Measurements from ENCODE around the gene ZNF343.

ZNF343 gene

DNA sequence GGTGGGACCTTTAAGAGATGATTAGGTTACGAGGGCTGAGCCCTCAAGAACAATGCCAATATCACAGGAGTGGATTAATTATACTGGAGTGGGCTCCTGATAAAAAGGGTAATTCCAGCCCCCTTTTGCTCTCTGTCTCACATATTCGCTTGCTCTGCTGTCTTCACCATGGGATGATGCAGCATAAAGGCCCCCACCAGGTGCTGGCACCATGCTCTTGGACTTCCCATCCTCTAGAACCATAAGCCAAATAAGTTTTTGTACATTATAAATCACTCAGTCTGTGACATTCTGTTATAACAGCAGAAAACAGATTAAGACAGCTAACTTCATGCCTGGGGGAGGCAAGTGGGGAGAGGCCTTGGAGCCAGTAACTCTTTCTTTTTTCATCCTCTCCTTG, 28.3 kb downstream of the ZNF343 start:
- Histone ChIP-seq H3K4me2 (ENCODE audit: low read length) (no peak overlapping the region), H3K9me2 (ENCODE audit: low read depth, low read length) (no peaks in the 10 kb centered on the region), H3K4me3 (ENCODE audit: low read depth, low read length, poor library complexity, severe bottlenecking) (no peak overlapping the region), H3K27me3 (ENCODE audit: insufficient read depth, low read length) (no peaks in the 10 kb centered on the region), H3K9me3 (ENCODE audit: low read length) (peaks cover 9% of the 10 kb centered on the region; the same call in 1 of the 2 replicates), H3K9ac (ENCODE audit: low read length) (no peak overlapping the region), H2AFZ (ENCODE audit: low read length) (no peak overlapping the region), H3F3A (ENCODE audit: insufficient read depth, low read length) (no peaks in the 10 kb centered on the region), H3K4me1 (ENCODE audit: insufficient read depth, low read length, severe bottlenecking) (no peaks in the 10 kb centered on the region), H4K20me1 (ENCODE audit: insufficient read depth, low read length) (no peaks in the 10 kb centered on the region), H3K79me2 (ENCODE audit: insufficient read depth, low read length) (no peaks in the 10 kb centered on the region), H3K36me3 (ENCODE audit: insufficient read depth, low read length) (peaks cover 64% of the 10 kb centered on the region), H3K27ac (ENCODE audit: low read depth, low read length, poor library complexity, severe bottlenecking) (no peak overlapping the region)
- TF ChIP-seq EZH2 (IDR thresholded peaks at IDR 0.05; ENCODE audit: borderline replicate concordance, low read length): no peak
- TF ChIP-seq CTCF (IDR thresholded peaks at IDR 0.05; ENCODE audit: low read length): no peak

DNA sequence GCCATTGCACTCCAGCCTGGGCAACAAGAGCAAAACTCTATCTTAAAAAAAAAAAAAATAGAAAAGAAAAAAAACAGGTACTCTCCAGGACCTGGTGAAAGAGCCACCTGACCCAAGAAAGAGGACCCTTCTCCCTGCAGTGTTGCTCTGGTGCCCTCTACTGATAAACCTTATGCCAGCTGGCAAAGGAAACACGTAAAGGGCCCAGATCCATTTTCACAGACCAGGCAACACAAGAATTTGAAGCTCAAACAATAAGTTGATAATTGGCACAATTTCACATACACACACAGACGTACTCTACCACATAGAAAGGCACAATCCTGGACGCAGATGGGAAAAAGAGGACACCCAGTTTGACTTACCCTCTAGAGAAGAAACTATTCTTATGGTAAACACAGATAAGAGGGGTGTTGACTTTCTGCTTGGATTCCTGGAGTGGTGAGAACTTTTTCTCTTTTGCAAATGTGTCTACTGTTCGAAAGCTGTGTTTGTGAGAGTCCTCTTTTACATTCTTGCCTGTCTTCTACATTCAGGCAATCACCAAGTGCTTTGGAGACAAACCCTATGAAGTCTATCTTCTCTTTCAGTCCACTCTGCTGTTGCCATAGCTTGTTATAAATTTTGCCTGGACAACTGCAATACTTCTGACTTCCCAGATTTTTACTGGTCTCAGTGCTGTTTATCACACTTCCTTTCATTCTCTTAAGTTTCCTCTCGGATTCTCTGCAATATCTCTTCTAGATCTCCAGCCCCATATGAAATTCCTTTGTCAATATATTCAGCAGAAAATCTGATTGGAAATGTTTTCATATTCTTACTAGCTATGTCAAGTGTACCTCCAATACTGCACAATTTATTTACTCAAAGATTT, 31.7 kb downstream of the ZNF343 start:
- H3K27me3 ChIP-seq (ENCODE audit: insufficient read depth, low read length): no peaks in the 10 kb centered on the region
- no peak overlapping the region for H3K4me2 ChIP-seq (ENCODE audit: low read length)
- no peaks in the 10 kb centered on the region for H4K20me1 ChIP-seq (ENCODE audit: insufficient read depth, low read length)
- no peaks in the 10 kb centered on the region for H3K4me1 ChIP-seq (ENCODE audit: insufficient read depth, low read length, severe bottlenecking)
- H3K4me3 ChIP-seq (ENCODE audit: low read depth, low read length, poor library complexity, severe bottlenecking): no peak overlapping the region
- no peaks in the 10 kb centered on the region for H3K79me2 ChIP-seq (ENCODE audit: insufficient read depth, low read length)
- H3K36me3 ChIP-seq (ENCODE audit: insufficient read depth, low read length): peaks cover 35% of the 10 kb centered on the region
- H3K27ac ChIP-seq (ENCODE audit: low read depth, low read length, poor library complexity, severe bottlenecking): no peak overlapping the region
- H3K9me2 ChIP-seq (ENCODE audit: low read depth, low read length): no peaks in the 10 kb centered on the region
- peaks cover 9% of the 10 kb centered on the region; the same call in 1 of the 2 replicates for H3K9me3 ChIP-seq (ENCODE audit: low read length)
- no peak overlapping the region for H3K9ac ChIP-seq (ENCODE audit: low read length)
- TF ChIP-seq EZH2 (IDR thresholded peaks at IDR 0.05; ENCODE audit: borderline replicate concordance, low read length) (no peak), CTCF (IDR thresholded peaks at IDR 0.05; ENCODE audit: low read length) (no peak; the same call in 1 of the 2 replicates)
- H3F3A ChIP-seq (ENCODE audit: insufficient read depth, low read length): no peaks in the 10 kb centered on the region
- no peak overlapping the region for H2AFZ ChIP-seq (ENCODE audit: low read length)

DNA sequence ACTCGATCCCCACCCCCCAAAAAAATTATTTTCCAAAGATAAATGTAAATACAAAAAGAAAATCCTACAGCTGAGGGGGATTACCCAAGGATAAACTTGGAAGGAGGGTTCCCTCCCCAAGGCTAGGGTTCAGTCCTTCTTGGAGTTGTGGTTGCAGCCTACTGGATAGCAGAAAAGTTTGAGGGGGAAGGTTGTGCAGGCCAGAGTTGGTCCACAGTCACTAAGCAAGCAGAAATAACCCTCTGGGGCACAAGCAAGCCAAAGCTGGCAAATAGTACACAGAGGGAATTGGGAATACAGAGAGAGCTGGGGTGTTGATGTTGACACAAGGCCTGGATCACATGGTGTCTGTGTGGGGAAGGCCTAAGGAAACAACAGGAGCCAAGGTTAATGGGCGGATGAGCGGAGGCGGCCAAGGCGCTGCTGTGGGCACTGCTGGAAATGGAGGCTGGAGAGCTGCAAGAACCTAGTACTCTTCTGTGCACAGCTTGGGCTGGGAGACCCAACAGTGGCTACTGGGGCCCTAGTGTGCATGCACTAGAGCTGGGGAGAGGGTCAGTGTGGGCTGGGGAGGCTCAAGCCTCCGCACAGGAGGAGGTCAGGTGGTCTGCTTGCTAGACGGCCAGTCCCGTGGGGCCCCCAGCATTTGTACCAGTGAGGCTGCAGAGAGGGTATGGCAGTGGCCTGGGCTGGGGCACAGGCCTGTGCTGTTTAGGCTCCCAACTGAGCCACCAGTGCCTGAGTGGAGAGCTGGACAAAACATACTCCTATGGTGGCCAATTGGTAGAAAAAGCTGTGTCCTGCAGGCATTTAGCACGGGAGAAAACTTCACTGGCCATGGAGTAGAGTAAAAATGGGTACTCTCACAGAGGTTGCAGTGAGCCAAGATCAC, 32.6 kb downstream of the ZNF343 start:
- Histone ChIP-seq H4K20me1 (ENCODE audit: insufficient read depth, low read length) (no peaks in the 10 kb centered on the region), H3K9me2 (ENCODE audit: low read depth, low read length) (no peaks in the 10 kb centered on the region), H3K9ac (ENCODE audit: low read length) (no peak overlapping the region), H3K4me1 (ENCODE audit: insufficient read depth, low read length, severe bottlenecking) (peaks cover 4% of the 10 kb centered on the region), H3K9me3 (ENCODE audit: low read length) (peaks cover 7% of the 10 kb centered on the region; the same call in 1 of the 2 replicates), H3K4me3 (ENCODE audit: low read depth, low read length, poor library complexity, severe bottlenecking) (no peak overlapping the region), H2AFZ (ENCODE audit: low read length) (no peak overlapping the region), H3K27ac (ENCODE audit: low read depth, low read length, poor library complexity, severe bottlenecking) (no peak overlapping the region), H3K4me2 (ENCODE audit: low read length) (no peak overlapping the region), H3F3A (ENCODE audit: insufficient read depth, low read length) (no peaks in the 10 kb centered on the region), H3K79me2 (ENCODE audit: insufficient read depth, low read length) (no peaks in the 10 kb centered on the region), H3K36me3 (ENCODE audit: insufficient read depth, low read length) (peaks cover 27% of the 10 kb centered on the region), H3K27me3 (ENCODE audit: insufficient read depth, low read length) (no peaks in the 10 kb centered on the region)
- TF ChIP-seq CTCF (IDR thresholded peaks at IDR 0.05; ENCODE audit: low read length) (no peak), EZH2 (IDR thresholded peaks at IDR 0.05; ENCODE audit: borderline replicate concordance, low read length) (no peak)

Data from OCI-LY1 (cell line).